Measurements from ENCODE around the gene CHI3L2. TPM values are rescaled to one million over a fixed set of nuclear protein-coding genes. Genes with fewer than 3 reads are reported as not detected.

Gene CHI3L2
- total and polyA plus RNA-seq, 9 donors = 0.91 to 17.0 (median 1.5) TPM; not detected in 1

GRCh38 chr1:111234258-111234657 lies 6.7 kb downstream of the CHI3L2 start:
- 89 to 93% (median 92%) methylated on average over 4 of the region's 4 CpGs for WGBS, 3 donors
- H3K9me3 ChIP-seq = no peaks in the 10 kb centered on the region
- no peaks in the 10 kb centered on the region for H3K36me3 ChIP-seq
- DNase-seq = no peak
- no peaks in the 10 kb centered on the region for H3K27me3 ChIP-seq
- no peak overlapping the region for H3K27ac ChIP-seq
- H3K4me1 ChIP-seq (ENCODE audit: insufficient read depth) = no peaks in the 10 kb centered on the region
- H3K4me3 ChIP-seq = no peak overlapping the region
- intact Hi-C loops (cut with DNase I) = no loop called here
- TF ChIP-seq CTCF (IDR thresholded peaks at IDR 0.05) (no peak), EP300 (IDR thresholded peaks at IDR 0.05) (no peak)

- Histone ChIP-seq H3K27me3 (no peaks in the 10 kb centered on the region), H3K36me3 (no peaks in the 10 kb centered on the region), H3K27ac (no peak overlapping the region), H3K9me3 (no peaks in the 10 kb centered on the region), H3K4me1 (ENCODE audit: insufficient read depth) (no peaks in the 10 kb centered on the region), H3K4me3 (no peak overlapping the region)
- TF ChIP-seq CTCF (IDR thresholded peaks at IDR 0.05) = no peak
- no peak for TF ChIP-seq EP300 (IDR thresholded peaks at IDR 0.05)
- TF ChIP-seq POLR2A (IDR thresholded peaks at IDR 0.05) = no peak
- DNase-seq = no peak
- WGBS, 3 donors = 78 to 84% (median 83%) methylated on average over 3 of the region's 3 CpGs
- intact Hi-C loops (cut with DNase I) = no loop called here
Observed at GRCh38 chr1:111234866-111235265, 7.4 kb downstream of the CHI3L2 start.

- Histone ChIP-seq H3K4me1 (ENCODE audit: insufficient read depth) (no peaks in the 10 kb centered on the region), H3K27ac (no peak overlapping the region), H3K9me3 (no peaks in the 10 kb centered on the region), H3K4me3 (no peak overlapping the region), H3K27me3 (no peaks in the 10 kb centered on the region), H3K36me3 (no peaks in the 10 kb centered on the region)
- DNase-seq = no peak
- intact Hi-C loops (cut with DNase I) = no loop called here
- 0 to 4% (median 1%) methylated on average over 1 of the region's 1 CpG for WGBS, 3 donors
- no peak for TF ChIP-seq CTCF (IDR thresholded peaks at IDR 0.05)
Observed at GRCh38 chr1:111236379-111236778, 8.9 kb downstream of the CHI3L2 start.

- TF ChIP-seq POLR2A (IDR thresholded peaks at IDR 0.05) = no peak
- TF ChIP-seq EP300 (IDR thresholded peaks at IDR 0.05) = no peak
- TF ChIP-seq CTCF (IDR thresholded peaks at IDR 0.05) = no peak
- DNase-seq = no peak
- WGBS, 3 donors = 48 to 59% (median 56%) methylated on average over 3 of the region's 3 CpGs
Observed at GRCh38 chr1:111236806-111237205, 9.3 kb downstream of the CHI3L2 start.

More at GRCh38 chr1:111236806-111237205, 9.3 kb downstream of the CHI3L2 start:
- H3K27ac ChIP-seq = no peak overlapping the region
- no peaks in the 10 kb centered on the region for H3K27me3 ChIP-seq
- H3K4me3 ChIP-seq = no peak overlapping the region
- intact Hi-C loops (cut with DNase I) = no loop called here
- no peaks in the 10 kb centered on the region for H3K9me3 ChIP-seq
- no peaks in the 10 kb centered on the region for H3K4me1 ChIP-seq (ENCODE audit: insufficient read depth)
- no peaks in the 10 kb centered on the region for H3K36me3 ChIP-seq
